ENCODE results near the gene NRARP.

Gene NRARP

GRCh38 chr9:137311171-137311985 is 9.3 kb upstream of the NRARP start:
- DNase-seq (ENCODE audit: low read depth in 2 of 2): no peak

GRCh38 chr9:137310189-137311052 is 8.3 kb upstream of the NRARP start:
- no peak for DNase-seq (ENCODE audit: low read depth in 2 of 2)

GRCh38 chr9:137309368-137310188 is 7.5 kb upstream of the NRARP start:
- DNase-seq (ENCODE audit: low read depth in 2 of 2): no peak

GRCh38 chr9:137308057-137308619 is 6.1 kb upstream of the NRARP start:
- no peak for DNase-seq (ENCODE audit: low read depth in 2 of 2)

- DNase-seq (ENCODE audit: low read depth in 2 of 2): no peak
These were observed 5.4 kb upstream of the NRARP start for GRCh38 chr9:137307255-137308056.

GRCh38 chr9:137306850-137307254 is 4.8 kb upstream of the NRARP start:
- no peak for DNase-seq (ENCODE audit: low read depth in 2 of 2)

GRCh38 chr9:137306066-137306849 is 4.2 kb upstream of the NRARP start:
- DNase-seq (ENCODE audit: low read depth in 2 of 2): no peak

- DNase-seq (ENCODE audit: low read depth in 2 of 2): no peak
These were observed 3.7 kb upstream of the NRARP start for GRCh38 chr9:137305798-137306065.

GRCh38 chr9:137305060-137305797 is 3.2 kb upstream of the NRARP start:
- peak; percentile 21 to 35 for DNase-seq (ENCODE audit: low read depth in 2 of 2)

- DNase-seq (ENCODE audit: low read depth in 2 of 2): no peak
These were observed 2.5 kb upstream of the NRARP start for GRCh38 chr9:137304383-137305059.

- DNase-seq (ENCODE audit: low read depth in 2 of 2): no peak
These were observed 1.9 kb upstream of the NRARP start for GRCh38 chr9:137303893-137304382.

GRCh38 chr9:137303151-137303892 is 1.3 kb upstream of the NRARP start:
- DNase-seq (ENCODE audit: low read depth in 2 of 2): no peak

- DNase-seq (ENCODE audit: low read depth in 2 of 2): no peak
These were observed 529 bp upstream of the NRARP start for GRCh38 chr9:137302449-137303150.

GRCh38 chr9:137301081-137301947 is 757 bp downstream of the NRARP start:
- DNase-seq (ENCODE audit: low read depth in 2 of 2): no peak

- DNase-seq (ENCODE audit: low read depth in 2 of 2): no peak
These were observed 1.4 kb downstream of the NRARP start for GRCh38 chr9:137300567-137301080.

- DNase-seq (ENCODE audit: low read depth in 2 of 2): no peak
These were observed 2.1 kb downstream of the NRARP start for GRCh38 chr9:137299938-137300337.

Data from stimulated activated CD4-positive, alpha-beta T cell treated with anti-CD3 and anti-CD28 coated beads, Interleukin-1b, Interleukin-23, amount 100 ng/mL, for 1 hour (primary cell).